ENCODE measurements around the gene CCDC24.

CCDC24 gene

DNA sequence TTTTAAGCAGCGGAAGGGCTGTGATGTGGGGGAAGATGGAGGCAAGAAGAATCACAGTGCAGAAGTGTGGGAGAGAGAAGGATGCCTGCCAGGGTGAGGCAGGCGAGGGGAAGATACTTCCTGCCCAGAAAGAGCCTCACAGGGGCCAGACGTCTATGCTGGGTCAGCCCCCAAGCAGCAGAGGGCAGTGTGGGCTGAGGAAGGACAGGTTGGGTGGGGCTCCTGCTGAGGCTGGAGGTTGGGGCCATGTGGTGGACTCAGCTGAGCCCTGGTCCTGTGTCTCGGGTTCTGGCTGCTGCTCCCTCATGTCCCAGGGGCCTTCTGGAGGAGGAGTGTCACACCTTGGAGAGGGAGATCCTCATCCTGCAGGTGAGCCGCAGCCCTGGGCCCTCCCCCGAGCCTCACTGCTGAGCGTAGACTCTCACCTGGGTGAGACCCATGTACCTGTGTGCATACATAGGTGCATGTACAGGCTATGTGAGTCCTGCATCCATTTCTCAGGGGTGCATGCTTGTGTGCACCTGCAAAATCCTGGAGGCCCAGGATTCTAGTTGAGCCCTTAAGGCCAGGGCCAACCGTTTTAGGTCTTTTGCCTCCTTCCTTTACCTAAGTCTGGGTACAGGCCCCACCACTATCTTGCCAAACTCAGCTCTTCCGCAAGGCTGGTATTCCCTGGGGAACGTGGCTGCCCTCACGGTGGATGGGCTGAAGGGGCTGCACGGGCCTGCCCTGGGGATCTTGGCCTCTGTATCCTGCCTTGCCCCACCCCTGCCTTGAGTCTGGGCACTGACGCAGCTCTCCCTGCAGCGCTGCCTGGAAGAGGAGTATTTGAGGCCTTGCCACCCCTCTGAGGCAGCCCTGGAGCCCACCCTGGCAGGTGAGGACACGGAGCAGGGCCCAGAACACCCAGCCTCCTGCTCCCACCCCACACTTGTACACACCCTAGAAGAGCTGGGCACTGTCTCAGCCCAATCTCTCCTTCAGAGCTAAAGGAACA lies 3.7 kb downstream of the CCDC24 start:
- no peak for DNase-seq
- intact Hi-C loops (cut with DNase I): no loop called here

DNA sequence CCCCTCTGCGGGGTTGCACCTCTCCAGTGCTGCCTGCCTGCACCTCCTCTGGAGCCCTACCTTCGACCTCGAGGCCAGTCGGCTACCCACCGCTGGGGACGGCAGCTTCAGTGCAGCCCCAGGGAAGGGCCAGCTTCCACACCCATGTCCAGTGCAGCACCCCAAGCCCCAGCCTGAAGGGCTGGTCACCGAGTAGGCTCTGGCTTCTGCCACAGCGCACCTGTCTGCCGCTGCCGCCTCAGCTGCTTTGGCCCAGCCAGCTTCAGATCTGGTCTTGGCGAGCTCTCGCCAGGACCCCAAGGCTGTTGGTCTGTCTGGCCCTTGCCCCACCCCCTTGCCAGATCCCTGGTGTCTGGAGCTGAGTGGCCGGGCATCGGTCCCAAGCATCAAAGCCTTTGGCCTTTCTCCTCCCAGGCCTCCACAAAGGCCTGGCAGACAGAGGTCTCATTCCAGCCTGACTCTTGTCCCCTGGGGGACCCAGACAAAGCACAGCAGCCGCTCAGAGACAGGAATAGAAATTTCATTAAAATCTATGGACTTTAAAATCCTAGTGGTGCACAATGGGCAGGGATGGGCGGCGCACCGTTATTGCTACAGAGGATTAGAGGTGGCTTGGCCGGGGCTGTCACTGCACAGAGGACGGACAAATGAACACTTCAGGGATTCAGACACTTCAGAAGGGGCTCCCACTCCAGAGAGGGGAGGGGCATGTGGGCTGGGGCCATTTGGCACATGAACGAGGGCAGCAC lies 4.8 kb downstream of the CCDC24 start:
- intact Hi-C loops (cut with DNase I): no loop called here
- DNase-seq: no peak

DNA sequence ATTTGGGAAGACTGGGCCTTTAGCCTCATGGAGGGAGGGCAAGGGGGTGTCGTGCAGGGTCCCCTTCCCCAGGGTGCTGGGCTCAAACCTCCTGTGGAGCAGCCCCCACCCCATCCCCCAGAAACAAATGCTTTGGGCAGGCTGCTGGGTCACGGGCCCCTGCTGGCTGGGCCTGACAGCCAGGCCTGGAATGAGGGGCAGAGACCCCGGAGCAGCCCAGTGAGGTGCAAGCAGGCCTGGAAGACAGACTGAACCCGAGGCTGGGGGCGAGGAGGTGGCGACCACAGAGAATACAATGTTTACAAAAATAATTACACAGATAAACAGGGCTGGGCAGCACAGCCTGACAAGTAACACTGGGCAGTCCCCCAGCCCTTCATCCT lies 5.3 kb downstream of the CCDC24 start:
- intact Hi-C loops (cut with DNase I): no loop called here
- no peak for DNase-seq

GRCh38 chr1:43997295-43997999 lies 6.0 kb downstream of the CCDC24 start:
- no peak for DNase-seq
- intact Hi-C loops (cut with DNase I): no loop called here

- DNase-seq: no peak
- intact Hi-C loops (cut with DNase I): no loop called here
Measured at GRCh38 chr1:43998000-43998378, 6.6 kb downstream of the CCDC24 start.

GRCh38 chr1:43999455-43999854 lies 8.1 kb downstream of the CCDC24 start:
- intact Hi-C loops (cut with DNase I): no loop called here

DNA sequence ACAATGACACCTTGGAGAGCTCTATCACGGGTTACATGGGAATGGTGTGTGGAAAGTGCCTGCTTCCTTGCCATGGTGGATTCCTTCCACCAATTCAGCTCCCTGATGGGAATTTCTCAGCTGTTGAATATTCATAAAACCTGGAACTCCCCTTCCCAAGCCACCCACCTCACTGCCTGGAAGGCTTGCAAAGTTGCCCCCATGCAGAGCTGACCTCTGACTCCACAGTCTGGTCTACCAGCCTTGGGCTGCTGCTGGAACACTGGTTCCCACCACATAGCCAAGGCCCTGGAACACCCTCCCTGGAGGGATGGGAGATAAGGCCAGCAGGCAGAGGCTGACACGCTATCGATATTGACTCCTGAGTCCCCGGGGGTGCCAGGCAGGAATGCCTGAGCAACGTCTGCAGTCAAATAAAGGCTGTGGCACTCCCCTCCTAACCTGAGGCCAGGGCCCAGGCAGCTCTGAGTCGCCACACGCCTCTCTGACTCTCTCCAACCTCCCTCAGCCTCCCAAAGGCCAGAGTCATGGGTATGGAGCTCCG lies 8.8 kb downstream of the CCDC24 start:
- intact Hi-C loops (cut with DNase I): loop anchor here (10.0 kb wide), 1 partner anchor 215 kb away; the partner anchor contains the start of gene DMAP1
- no peak for DNase-seq

More at GRCh38 chr1:43999455-43999854, 8.1 kb downstream of the CCDC24 start:
- no peak for DNase-seq

DNA sequence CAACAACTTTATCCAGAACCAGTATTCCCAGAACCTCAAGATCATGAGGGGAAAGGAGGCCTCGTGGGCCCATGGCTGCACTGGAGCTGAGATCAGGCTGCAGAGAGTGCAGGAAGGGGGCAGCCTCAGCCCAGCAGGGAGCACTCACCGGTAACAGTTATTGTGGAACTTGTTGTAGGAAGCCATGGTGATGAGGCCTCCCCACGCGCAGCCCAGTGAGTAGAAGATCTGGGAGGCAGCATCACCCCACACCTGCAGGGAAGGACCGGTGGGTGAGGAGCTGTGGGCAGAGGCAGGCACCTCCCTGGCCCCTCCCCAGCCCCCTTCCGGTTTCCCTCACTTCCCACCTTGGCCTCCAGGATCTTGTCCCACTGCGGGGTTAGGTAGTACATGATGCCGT lies 10.8 kb downstream of the CCDC24 start:
- intact Hi-C loops (cut with DNase I): loop anchor here (10.0 kb wide), 1 partner anchor 213 kb away; the partner anchor contains the start of gene DMAP1
- DNase-seq: no peak

DNA sequence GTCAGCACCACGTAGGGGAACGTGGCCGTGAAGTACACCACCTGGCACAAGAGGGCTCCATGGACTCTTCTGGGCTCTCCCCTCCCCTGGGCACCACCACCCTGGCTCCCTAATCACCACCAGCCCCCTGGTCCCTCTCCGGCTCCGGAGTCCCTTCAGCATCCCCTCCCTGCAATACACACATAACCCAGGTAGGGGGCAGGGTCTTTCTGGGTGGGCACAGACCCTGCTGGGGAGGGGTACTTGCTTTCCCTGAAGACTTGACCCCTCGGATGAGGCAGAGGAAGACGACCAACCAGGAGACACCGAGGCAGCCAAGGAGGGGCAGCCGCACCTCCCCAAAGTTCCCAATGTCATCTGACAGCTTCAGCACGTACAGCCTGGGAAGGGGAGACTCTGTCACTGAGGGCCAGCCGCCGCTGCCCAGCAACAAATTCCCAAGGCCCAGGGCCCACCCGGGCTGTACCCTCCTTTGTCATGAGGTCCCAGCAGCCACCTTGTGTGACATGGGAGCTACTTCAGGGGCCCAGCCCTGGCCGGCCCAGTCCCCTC lies 11.3 kb downstream of the CCDC24 start:
- no peak for DNase-seq
- intact Hi-C loops (cut with DNase I): loop anchor here (10.0 kb wide), 1 partner anchor 212 kb away; the partner anchor contains the start of gene DMAP1

DNA sequence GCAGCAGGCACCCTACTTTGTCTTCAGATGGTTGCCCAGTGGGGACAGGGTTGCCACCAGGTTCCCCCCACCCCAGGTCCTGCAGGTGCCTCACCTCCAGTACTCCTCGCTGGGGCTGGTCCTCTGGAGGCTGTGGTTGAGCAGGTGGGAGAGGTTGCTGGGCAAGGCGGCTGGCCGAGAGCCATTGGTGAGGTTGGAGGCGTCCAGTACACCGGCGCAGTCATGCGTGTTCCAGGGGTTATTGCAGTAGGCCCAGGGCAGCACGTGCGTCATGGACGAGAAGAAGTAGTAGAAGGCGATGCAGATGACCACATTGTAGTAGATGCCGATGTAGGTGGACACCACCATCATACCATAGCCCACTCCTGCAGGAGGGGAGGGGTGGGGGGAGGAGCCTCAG lies 16.9 kb downstream of the CCDC24 start:
- DNase-seq: no peak
- intact Hi-C loops (cut with DNase I): loop anchor here (10.0 kb wide), 1 partner anchor 207 kb away; the partner anchor contains the start of gene DMAP1

DNA sequence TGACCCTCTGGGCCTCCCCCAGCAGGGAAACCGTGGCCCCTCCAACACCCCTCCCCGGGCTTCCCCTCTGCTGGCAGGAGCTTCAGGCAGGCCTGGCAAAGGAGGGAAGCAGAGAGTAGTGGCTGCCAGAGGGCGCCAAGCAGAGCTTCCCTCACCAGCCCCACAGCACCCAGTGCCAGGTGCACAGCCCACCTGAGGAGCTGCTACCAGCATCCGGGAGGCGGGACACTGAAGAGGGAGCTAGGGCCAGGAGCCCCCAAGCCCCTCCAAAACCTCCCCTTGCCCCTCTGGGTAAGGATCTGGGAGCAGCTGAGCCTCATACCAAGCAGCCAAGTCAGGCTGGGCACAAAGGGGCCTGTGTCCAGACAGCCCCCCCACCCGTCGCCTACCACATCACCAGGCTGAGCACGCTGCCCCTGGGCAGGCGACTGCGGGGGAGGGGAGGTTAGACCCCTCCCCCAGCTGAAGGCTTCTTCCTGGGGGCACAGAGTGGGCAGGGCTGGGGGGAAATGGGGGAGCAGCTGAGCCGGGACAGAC lies 19.6 kb downstream of the CCDC24 start:
- intact Hi-C loops (cut with DNase I): no loop called here
- peak; percentile 67 to 97 (median 80) for DNase-seq

DNA sequence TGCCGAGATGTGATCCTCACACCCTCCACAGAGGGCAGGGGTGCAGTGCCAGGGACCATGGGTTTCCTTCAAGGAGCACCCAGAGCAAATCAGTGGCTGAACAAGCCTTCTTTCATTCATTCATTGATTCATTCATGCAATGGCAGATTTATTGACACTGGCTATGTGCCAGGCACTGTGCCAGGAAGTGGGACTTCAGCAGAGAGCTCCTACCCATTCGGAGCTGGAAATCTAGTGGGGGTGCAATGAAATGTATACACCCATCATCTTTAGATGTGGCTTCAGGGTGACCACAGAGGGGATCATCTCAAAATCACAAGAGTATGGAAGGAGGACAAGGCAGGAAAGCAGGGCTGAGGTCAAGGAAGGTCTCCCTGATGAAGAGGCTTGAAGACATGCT lies 21.0 kb downstream of the CCDC24 start:
- no peak for DNase-seq
- intact Hi-C loops (cut with DNase I): no loop called here

- intact Hi-C loops (cut with DNase I): no loop called here
- DNase-seq: peak in 1 of 10 donors; percentile 46
Measured at GRCh38 chr1:44012941-44013609, 21.7 kb downstream of the CCDC24 start.

DNA sequence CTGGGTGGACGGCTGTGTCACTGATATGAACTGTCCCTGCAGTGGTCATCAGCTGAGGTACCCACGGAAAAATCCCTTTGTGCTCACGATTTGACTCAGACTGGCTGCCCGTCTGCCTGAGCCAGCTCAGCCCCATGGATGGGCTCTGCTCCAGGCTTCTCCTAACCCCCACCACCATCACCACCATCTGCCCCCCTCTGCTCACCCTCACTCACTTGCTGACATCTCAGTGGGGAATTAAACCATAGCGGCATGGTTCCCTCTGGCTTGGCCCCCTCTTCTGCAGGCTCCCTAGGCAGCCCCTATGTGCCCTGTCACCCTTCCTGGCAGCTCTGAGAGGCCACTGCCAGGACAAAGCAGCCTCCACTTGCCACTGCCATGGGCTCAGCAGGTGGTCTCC lies 22.6 kb downstream of the CCDC24 start:
- no peak for DNase-seq
- intact Hi-C loops (cut with DNase I): no loop called here

GRCh38 chr1:44014365-44015104 lies 23.1 kb downstream of the CCDC24 start:
- intact Hi-C loops (cut with DNase I): no loop called here
- DNase-seq: no peak

- DNase-seq: no peak
Measured at GRCh38 chr1:44015206-44015605, 23.8 kb downstream of the CCDC24 start.

GRCh38 chr1:44016041-44016889 lies 24.9 kb downstream of the CCDC24 start:
- intact Hi-C loops (cut with DNase I): no loop called here
- peak in 1 of 10 donors; percentile 58 for DNase-seq

More at GRCh38 chr1:44015206-44015605, 23.8 kb downstream of the CCDC24 start:
- intact Hi-C loops (cut with DNase I): no loop called here
